NCI-H2196 treated with DMSO at 0.1 percent for 48 hours (cell line): ENCODE data around the gene LACRT.
"Not testable (repeated sequence)": the region's sequence is repeated elsewhere in the genome, so short reads cannot be mapped to it uniquely, and the experiment has no call there.

ENCODE experiments used
- DNase-seq: peaks from one replicate; lab custom pipeline; 2025; ENCODE audit not compliant: unreplicated experiment; lab: John Stamatoyannopoulos, UW

Gene LACRT

GRCh38 chr12:54641089-54641488, 6.4 kb upstream of the LACRT start:
- no peak for DNase-seq

GRCh38 chr12:54639112-54639511, 4.4 kb upstream of the LACRT start:
- not testable (repeated sequence) for DNase-seq

GRCh38 chr12:54631988-54632728, 2.5 kb downstream of the LACRT start:
- DNase-seq = no peak

- no peak for DNase-seq
Measured at GRCh38 chr12:54631551-54631950, 3.1 kb downstream of the LACRT start.

- no peak for DNase-seq
Measured at GRCh38 chr12:54629925-54630324, 4.8 kb downstream of the LACRT start.

- DNase-seq = no peak
Measured at GRCh38 chr12:54628186-54628846, 6.4 kb downstream of the LACRT start.

GRCh38 chr12:54627304-54627703, 7.4 kb downstream of the LACRT start:
- no peak for DNase-seq

GRCh38 chr12:54625598-54625997, 9.1 kb downstream of the LACRT start:
- DNase-seq = no peak

GRCh38 chr12:54624315-54625279, 10.1 kb downstream of the LACRT start:
- DNase-seq = no peak

GRCh38 chr12:54622463-54623183, 12.1 kb downstream of the LACRT start:
- no peak for DNase-seq

GRCh38 chr12:54616933-54617680, 17.6 kb downstream of the LACRT start:
- no peak for DNase-seq

- no peak for DNase-seq
Measured at GRCh38 chr12:54612225-54612750, 22.4 kb downstream of the LACRT start.

- no peak for DNase-seq
Measured at GRCh38 chr12:54611715-54612149, 23.0 kb downstream of the LACRT start.

GRCh38 chr12:54608769-54609168, 25.9 kb downstream of the LACRT start:
- DNase-seq = no peak

GRCh38 chr12:54608156-54608555, 26.5 kb downstream of the LACRT start:
- DNase-seq = no peak

GRCh38 chr12:54606556-54606955, 28.1 kb downstream of the LACRT start:
- DNase-seq = no peak

- no peak for DNase-seq
Measured at GRCh38 chr12:54605138-54605970, 29.3 kb downstream of the LACRT start.

GRCh38 chr12:54604436-54604835, 30.3 kb downstream of the LACRT start:
- DNase-seq = no peak

GRCh38 chr12:54603872-54604271, 30.8 kb downstream of the LACRT start:
- no peak for DNase-seq
